H9 (cell line): Measurements from ENCODE around the gene JPT2. TPM values are rescaled to one million over a fixed set of nuclear protein-coding genes. Genes with fewer than 3 reads are reported as not detected.

ENCODE experiments used
- DNase-seq: peaks from one replicate; pipeline ENCODE4 v3.0.0-alpha.2; 2017
- H2AFZ ChIP-seq: one replicate; pipeline ENCODE4 v1.6.1; 2013; ENCODE audit warnings: mild to moderate bottlenecking, low read length, control low read depth, moderate library complexity
- H2AK5ac ChIP-seq: 2 replicates; pipeline ENCODE4 v1.6.1; 2013; ENCODE audit warnings: low read length, control low read depth, mixed read lengths; ENCODE audit not compliant: insufficient read length
- H2BK120ac ChIP-seq: one replicate; pipeline ENCODE4 v1.6.1; 2013; ENCODE audit warnings: low read depth, mild to moderate bottlenecking, low read length, control low read depth, inconsistent platforms; ENCODE audit not compliant: poor library complexity, severe bottlenecking
- H2BK12ac ChIP-seq: 2 replicates; pipeline ENCODE4 v1.6.1; 2013; ENCODE audit warnings: low read length, control low read depth, mixed read lengths, low read depth; ENCODE audit not compliant: insufficient read length
- H2BK15ac ChIP-seq: 2 replicates; pipeline ENCODE4 v1.6.1; 2013; ENCODE audit warnings: low read depth, low read length, control low read depth
- H2BK20ac ChIP-seq: one replicate; pipeline ENCODE4 v1.6.1; 2013; ENCODE audit warnings: low read depth, mild to moderate bottlenecking, low read length, control low read depth, inconsistent platforms; ENCODE audit not compliant: poor library complexity, severe bottlenecking
- H2BK5ac ChIP-seq: 2 replicates; pipeline ENCODE4 v1.6.1; 2013; ENCODE audit warnings: low read length, control low read depth, mixed read lengths; ENCODE audit not compliant: insufficient read length
- H3K14ac ChIP-seq: 2 replicates; pipeline ENCODE4 v1.6.1; 2013; ENCODE audit warnings: low read length, control low read depth; ENCODE audit not compliant: insufficient read depth
- H3K18ac ChIP-seq: 2 replicates; pipeline ENCODE4 v1.6.1; 2013; ENCODE audit warnings: low read depth, mild to moderate bottlenecking, mixed read lengths, low read length, control low read depth; ENCODE audit not compliant: insufficient read length
- H3K23ac ChIP-seq: 2 replicates; pipeline ENCODE4 v1.6.1; 2013; ENCODE audit warnings: low read length, control low read depth, mixed read lengths, low read depth; ENCODE audit not compliant: insufficient read length
- H3K23me2 ChIP-seq: 2 replicates; pipeline ENCODE4 v1.6.1; 2013; ENCODE audit warnings: low read depth, mild to moderate bottlenecking, mixed read lengths, low read length, control low read depth; ENCODE audit not compliant: insufficient read length, poor library complexity, severe bottlenecking
- H3K27ac ChIP-seq: 2 replicates; pipeline ENCODE4 v1.5.1; 2013; ENCODE audit warnings: low read length, control low read depth, mixed read lengths, low read depth; ENCODE audit not compliant: insufficient read length
- H3K27me3 ChIP-seq: 2 replicates; pipeline ENCODE4 v1.6.1; 2013; ENCODE audit warnings: low read length, control low read depth, inconsistent platforms; ENCODE audit not compliant: insufficient read depth
- H3K4ac ChIP-seq: 2 replicates; pipeline ENCODE4 v1.6.1; 2013; ENCODE audit warnings: low read depth, mild to moderate bottlenecking, control low read depth, inconsistent platforms, low read length, moderate library complexity
- H3K4me1 ChIP-seq: 2 replicates; pipeline ENCODE4 v1.6.1; 2013; ENCODE audit warnings: low read length, control low read depth, inconsistent platforms; ENCODE audit not compliant: insufficient read depth
- H3K4me2 ChIP-seq: 2 replicates; pipeline ENCODE4 v1.6.1; 2013; ENCODE audit warnings: low read length, control low read depth, mixed read lengths; ENCODE audit not compliant: insufficient read length, insufficient read depth
- H3K56ac ChIP-seq: 2 replicates; pipeline ENCODE4 v1.6.1; 2013; ENCODE audit warnings: low read depth, mild to moderate bottlenecking, mixed read lengths, low read length, control low read depth; ENCODE audit not compliant: insufficient read length
- H3K79me1 ChIP-seq: 2 replicates; pipeline ENCODE4 v1.6.1; 2013; ENCODE audit warnings: low read depth, mild to moderate bottlenecking, moderate library complexity, low read length, control low read depth, inconsistent platforms; ENCODE audit not compliant: insufficient read depth, poor library complexity, severe bottlenecking
- H3K79me2 ChIP-seq: 2 replicates; pipeline ENCODE4 v1.6.1; 2013; ENCODE audit warnings: low read length, control low read depth, inconsistent platforms; ENCODE audit not compliant: insufficient read depth
- H3K9ac ChIP-seq: 2 replicates; pipeline ENCODE4 v1.6.1; 2013; ENCODE audit warnings: low read length, control low read depth, mixed read lengths; ENCODE audit not compliant: insufficient read length; ENCODE audit errors: extremely low read depth
- H3K9me3 ChIP-seq: one replicate; pipeline ENCODE4 v1.6.1; 2013; ENCODE audit warnings: low read depth, low read length, inconsistent platforms; ENCODE audit not compliant: control insufficient read depth
- H3T11ph ChIP-seq: one replicate; pipeline ENCODE4 v1.6.1; 2013; ENCODE audit warnings: mild to moderate bottlenecking, low read length, control low read depth, inconsistent platforms
- H4K20me1 ChIP-seq: one replicate; pipeline ENCODE4 v1.6.1; 2013; ENCODE audit not compliant: control insufficient read depth, insufficient read length, insufficient read depth
- H4K5ac ChIP-seq: 2 replicates; pipeline ENCODE4 v1.6.1; 2013; ENCODE audit warnings: low read depth, mild to moderate bottlenecking, mixed read lengths, low read length, control low read depth; ENCODE audit not compliant: insufficient read length
- H4K8ac ChIP-seq: replicated peaks from 2 replicates; pipeline ENCODE4 v1.6.1; 2013; ENCODE audit warnings: low read length, control low read depth, mixed read lengths, low read depth; ENCODE audit not compliant: insufficient read length
- H4K91ac ChIP-seq: 2 replicates; pipeline ENCODE4 v1.6.1; 2013; ENCODE audit warnings: low read depth, mild to moderate bottlenecking, moderate library complexity, mixed read lengths, low read length, control low read depth; ENCODE audit not compliant: insufficient read length
- H3K27ac Mint-ChIP-seq, 3 experiments: 2 replicates in 2 of 3; 3 replicates in 1 of 3; pipeline ENCODE4 v1.8.0; 2020 to 2021; ENCODE audit warnings: mixed read lengths in 3 of 3, mild to moderate bottlenecking in 1 of 3, moderate library complexity in 1 of 3
- H3K27me3 Mint-ChIP-seq: 2 replicates; pipeline ENCODE4 v1.8.0; 2021; ENCODE audit warnings: low read depth, mild to moderate bottlenecking, moderate library complexity, mixed read lengths
- H3K36me3 Mint-ChIP-seq, 3 experiments: 2 replicates in 2 of 3; 3 replicates in 1 of 3; pipeline ENCODE4 v1.8.0; 2020 to 2021; ENCODE audit warnings: low read depth in 3 of 3, mixed read lengths in 3 of 3; ENCODE audit not compliant: insufficient read depth in 1 of 3
- H3K4me1 Mint-ChIP-seq, 2 experiments: 2 replicates each; pipeline ENCODE4 v1.8.0; 2020; ENCODE audit warnings: mixed read lengths in 2 of 2
- H3K4me3 Mint-ChIP-seq, 2 experiments: 2 replicates in 1 of 2; 3 replicates in 1 of 2; pipeline ENCODE4 v1.8.0; 2020 to 2021; ENCODE audit warnings: mild to moderate bottlenecking in 2 of 2, mixed read lengths in 2 of 2, moderate library complexity in 1 of 2
- H3K9me3 Mint-ChIP-seq, 2 experiments: 2 replicates in 1 of 2; 3 replicates in 1 of 2; pipeline ENCODE4 v1.8.0; 2020; ENCODE audit warnings: mild to moderate bottlenecking in 2 of 2, mixed read lengths in 2 of 2, moderate library complexity in 1 of 2
- WGBS: extraction: QIAGEN DNeasy Blood & Tissue Kit; methylation state at CpG from one replicate; pipeline ENCODE4 v1.1.7; 2013; ENCODE audit warnings: missing lambda C conversion rate, low lambda C conversion rate, mixed read lengths; ENCODE audit not compliant: insufficient read length; ENCODE audit errors: extremely low coverage; 5-methylcytosine and 5-hydroxymethylcytosine counted together
- total RNA-seq: library from RNA; stranded (reverse); gene quantifications from 2 replicates; pipeline ENCODE4 v1.2.1, GENCODE V29; 2021
- TF ChIP-seq, protein P1 (sequence below): fragments of 200-600 bp; sonication (generic); conservative IDR thresholded peaks from 3 replicates; pipeline ENCODE4 v1.8.0; 2021; ENCODE audit warnings: antibody characterized with exemption, mild to moderate bottlenecking

Gene JPT2
- total RNA-seq, 1 experiment from 2014 or later = 206 TPM

DNA sequence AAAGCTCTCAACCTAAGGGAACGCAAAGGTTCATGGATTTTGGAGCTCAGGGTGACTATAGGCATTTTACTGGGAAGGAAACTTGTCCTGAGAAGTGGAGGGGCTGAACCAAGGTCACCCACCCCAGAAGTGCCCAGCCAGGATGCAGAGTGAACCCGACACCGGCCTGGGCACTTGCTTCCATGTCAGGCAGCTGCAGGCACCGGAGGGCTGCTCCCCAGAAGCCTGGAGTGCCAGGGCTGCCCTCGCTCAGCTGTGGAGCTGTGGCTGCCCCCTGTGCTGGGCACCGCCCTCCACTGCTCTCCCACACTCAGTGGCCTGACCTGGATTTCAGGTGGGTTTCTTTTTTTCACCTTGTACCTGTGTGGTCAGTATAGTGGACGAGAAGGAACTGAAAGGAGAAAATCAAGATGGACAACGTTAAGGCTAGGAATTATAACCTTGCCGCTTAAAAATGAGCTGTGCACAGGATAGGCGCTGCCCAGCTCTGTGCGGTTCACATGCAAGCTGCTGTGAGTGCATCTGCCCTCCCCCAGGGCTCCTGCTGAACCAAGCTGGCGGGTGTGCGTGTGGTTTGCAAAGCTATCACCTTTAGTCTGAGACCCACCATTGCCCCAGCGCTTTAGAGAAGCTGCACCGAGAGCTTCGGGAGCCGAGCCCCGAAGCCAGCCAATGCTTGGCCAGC lies 30.1 kb downstream of the JPT2 start:
- H3K4me1 Mint-ChIP-seq = peaks cover 27 to 37% of the 10 kb centered on the region in 2 experiments
- Histone ChIP-seq H3T11ph (no peak overlapping the region), H2AFZ (no peak overlapping the region), H3K27ac (no peak overlapping the region), H4K5ac (no peak overlapping the region), H3K79me1 (peaks cover 12% of the 10 kb centered on the region), H3K79me2 (peaks cover 1% of the 10 kb centered on the region; the same call in 1 of the 2 replicates), H3K18ac (no peak overlapping the region), H3K14ac (no peak overlapping the region), H4K91ac (no peak overlapping the region), H2BK120ac (no peak overlapping the region), H3K23me2 (peaks cover 7% of the 10 kb centered on the region), H2AK5ac (no peak overlapping the region), H3K23ac (no peak overlapping the region), H3K9ac (no peak overlapping the region), H4K8ac (no peak overlapping the region), H2BK15ac (no peak overlapping the region), H3K4me1 (peaks cover 3% of the 10 kb centered on the region), H2BK20ac (no peak overlapping the region), H4K20me1 (no peaks in the 10 kb centered on the region), H2BK5ac (no peak overlapping the region), H3K4me2 (no peak overlapping the region), H3K56ac (no peak overlapping the region), H3K4ac (no peak overlapping the region), H3K27me3 (no peaks in the 10 kb centered on the region), H2BK12ac (no peak overlapping the region), H3K9me3 (no peaks in the 10 kb centered on the region)
- WGBS = no CpG with 5 or more reads among the region's 18 CpGs
- H3K27ac Mint-ChIP-seq = peak overlapping the region in 2 of 3 experiments; percentile 62 to 69; a peak in 1 of 7 replicates
- peak overlapping the region; percentile 8 to 91; a peak in 2 of 5 replicates for H3K4me3 Mint-ChIP-seq
- DNase-seq = no peak
- peaks cover 0 to 3% of the 10 kb centered on the region in 2 experiments; a peak in 1 of 5 replicates for H3K9me3 Mint-ChIP-seq
- peaks cover 6% of the 10 kb centered on the region; the same call in 1 of the 2 replicates for H3K27me3 Mint-ChIP-seq
- TF ChIP-seq, protein P1, sequence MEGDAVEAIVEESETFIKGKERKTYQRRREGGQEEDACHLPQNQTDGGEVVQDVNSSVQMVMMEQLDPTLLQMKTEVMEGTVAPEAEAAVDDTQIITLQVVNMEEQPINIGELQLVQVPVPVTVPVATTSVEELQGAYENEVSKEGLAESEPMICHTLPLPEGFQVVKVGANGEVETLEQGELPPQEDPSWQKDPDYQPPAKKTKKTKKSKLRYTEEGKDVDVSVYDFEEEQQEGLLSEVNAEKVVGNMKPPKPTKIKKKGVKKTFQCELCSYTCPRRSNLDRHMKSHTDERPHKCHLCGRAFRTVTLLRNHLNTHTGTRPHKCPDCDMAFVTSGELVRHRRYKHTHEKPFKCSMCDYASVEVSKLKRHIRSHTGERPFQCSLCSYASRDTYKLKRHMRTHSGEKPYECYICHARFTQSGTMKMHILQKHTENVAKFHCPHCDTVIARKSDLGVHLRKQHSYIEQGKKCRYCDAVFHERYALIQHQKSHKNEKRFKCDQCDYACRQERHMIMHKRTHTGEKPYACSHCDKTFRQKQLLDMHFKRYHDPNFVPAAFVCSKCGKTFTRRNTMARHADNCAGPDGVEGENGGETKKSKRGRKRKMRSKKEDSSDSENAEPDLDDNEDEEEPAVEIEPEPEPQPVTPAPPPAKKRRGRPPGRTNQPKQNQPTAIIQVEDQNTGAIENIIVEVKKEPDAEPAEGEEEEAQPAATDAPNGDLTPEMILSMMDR = no peak
- peaks cover 0 to 3% (median 3%) of the 10 kb centered on the region in 3 experiments; a peak in 3 of 7 replicates for H3K36me3 Mint-ChIP-seq
